Jurkat, Clone E6-1 (cell line): ENCODE measurements around the gene KCNK4.

Experiments used
- DNase-seq: peaks from one replicate; pipeline ENCODE4 v3.0.0-alpha.2; 2011; ENCODE audit warnings: low read depth, low spot score
- H3K4me3 ChIP-seq: 2 replicates; pipeline ENCODE4 v1.5.1; 2011; ENCODE audit warnings: mild to moderate bottlenecking, low read length, control low read depth, moderate library complexity

Gene KCNK4

DNA sequence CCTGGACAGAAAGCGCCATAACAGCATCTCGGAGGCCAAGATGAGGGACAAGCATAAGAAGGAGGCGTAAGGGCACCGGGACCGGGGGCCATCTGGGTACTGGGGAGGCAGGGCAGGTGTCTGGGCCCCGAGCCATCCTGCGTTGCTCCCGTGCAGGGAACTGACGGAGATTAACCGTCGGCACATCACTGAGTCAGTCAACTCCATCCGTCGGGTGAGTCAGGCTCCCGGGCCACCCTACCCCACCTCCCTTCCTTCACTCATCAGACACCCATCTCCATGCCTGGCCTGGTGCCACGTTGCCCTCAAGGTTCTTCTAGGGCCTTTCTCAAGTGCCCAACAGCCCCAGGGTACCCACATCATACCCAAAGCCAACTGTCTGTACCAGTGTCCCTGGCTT is 24.8 kb upstream of the KCNK4 start:
- no peak overlapping the region for H3K4me3 ChIP-seq
- DNase-seq, result no peak

DNA sequence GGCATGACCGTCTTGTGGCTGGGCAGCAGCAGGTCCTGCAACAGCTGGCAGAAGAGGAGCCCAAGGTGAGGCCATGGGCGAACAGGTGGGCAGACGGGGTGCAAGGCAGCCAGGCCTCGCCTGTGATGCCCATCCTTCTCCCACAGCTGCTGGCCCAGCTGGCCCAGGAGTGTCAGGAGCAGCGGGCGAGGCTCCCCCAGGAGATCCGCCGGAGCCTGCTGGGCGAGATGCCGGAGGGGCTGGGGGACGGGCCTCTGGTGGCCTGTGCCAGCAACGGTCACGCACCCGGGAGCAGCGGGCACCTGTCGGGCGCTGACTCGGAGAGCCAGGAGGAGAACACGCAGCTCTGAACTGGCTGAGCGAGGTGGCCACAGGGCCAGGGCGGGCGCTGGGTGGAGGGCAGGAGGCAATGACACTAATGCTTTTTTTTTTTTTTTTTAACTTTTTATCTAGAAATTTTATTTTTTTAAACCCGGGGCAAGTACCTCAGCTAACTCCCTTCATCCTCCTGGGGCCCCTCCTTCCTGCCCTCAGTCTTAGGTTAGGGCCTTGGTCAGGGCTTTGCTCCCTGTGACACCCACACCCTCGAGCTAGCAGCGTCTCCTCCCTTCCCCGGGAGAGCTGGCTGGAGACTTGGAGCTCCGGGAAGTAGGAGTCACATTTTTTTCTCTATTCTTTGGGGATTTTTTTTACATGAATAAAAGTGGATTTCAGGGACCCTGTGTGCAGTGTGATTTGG is 23.7 kb upstream of the KCNK4 start:
- H3K4me3 ChIP-seq, result no peak overlapping the region

DNA sequence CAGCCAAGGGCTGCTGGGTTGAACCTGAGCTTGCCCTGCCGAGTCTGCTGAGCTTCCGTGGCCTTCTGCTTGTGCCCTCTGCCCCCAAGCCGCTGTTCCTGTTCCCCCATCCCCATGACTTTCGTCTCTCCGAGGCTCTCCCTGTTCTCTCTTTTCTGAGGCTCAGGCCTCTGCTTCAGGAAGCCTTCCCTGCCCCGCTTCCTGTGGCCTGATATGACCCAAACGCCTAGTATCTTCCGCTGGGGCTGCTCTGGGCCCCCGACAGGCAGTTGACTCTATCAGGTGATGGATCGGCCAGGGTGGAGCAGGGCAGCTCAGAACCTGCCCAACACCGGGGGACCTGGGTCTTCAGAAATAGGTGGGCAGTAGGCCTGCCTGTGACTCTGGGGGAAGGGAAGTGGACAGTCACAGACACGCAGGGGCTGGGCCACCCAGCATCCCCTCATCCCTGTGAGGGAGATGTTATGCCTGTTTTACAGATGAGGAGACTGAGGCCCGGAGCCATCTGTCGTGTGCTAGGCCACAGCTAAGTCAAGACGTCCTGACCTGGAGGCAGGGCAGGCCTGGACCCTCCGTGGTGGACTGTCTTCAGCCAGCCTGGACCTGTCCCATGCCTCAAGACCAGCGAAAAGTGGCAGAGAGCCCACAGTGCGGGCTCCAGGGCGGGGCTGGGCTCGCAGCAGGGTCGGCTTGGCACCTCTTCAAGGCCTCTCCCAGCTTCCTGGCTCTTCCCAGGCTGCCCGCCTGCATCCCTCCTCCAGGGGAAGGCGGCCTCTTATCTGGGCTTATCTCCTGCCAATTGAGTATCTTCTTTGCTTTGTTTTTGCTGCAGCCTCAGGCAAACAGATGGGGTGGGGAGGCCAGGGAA is 22.8 kb upstream of the KCNK4 start:
- no peak for DNase-seq
- peak overlapping the region; percentile 89 for H3K4me3 ChIP-seq

More for the DNA sequence above, 23.7 kb upstream of the KCNK4 start:
- no peak for DNase-seq

DNA sequence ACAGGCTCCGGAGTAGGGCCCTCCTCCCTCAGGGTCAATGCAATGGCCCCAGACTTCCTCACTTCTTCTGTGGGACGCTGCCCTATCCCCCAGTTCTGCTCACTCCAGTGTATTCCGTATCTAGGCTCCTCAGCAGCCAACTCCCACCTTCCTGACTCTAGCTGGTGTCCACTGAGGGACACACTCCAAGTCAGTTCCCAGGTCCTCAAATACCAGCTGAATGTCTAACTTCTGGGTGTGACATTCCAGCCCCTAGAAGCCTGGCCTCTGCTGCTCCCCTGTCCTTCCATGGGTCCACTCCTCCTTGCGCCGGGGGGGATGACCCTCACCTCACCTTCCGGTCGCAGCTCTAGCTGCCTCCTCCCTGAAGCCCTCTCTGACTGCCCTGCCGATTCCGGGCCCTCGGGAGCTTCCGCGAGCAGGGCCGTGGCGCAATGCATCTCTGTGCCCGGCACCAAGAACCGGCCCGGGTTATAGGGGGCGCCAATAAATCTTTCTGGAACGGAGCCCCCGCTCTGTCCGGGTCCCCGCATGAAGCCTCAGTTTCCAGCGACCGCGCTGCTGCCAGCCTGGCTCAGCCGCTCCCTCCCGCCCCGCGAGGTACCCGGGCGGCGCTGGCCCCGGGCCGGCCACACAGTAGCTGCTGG is 22.1 kb upstream of the KCNK4 start:
- peak overlapping the region; percentile 89 for H3K4me3 ChIP-seq
- DNase-seq, result no peak

DNA sequence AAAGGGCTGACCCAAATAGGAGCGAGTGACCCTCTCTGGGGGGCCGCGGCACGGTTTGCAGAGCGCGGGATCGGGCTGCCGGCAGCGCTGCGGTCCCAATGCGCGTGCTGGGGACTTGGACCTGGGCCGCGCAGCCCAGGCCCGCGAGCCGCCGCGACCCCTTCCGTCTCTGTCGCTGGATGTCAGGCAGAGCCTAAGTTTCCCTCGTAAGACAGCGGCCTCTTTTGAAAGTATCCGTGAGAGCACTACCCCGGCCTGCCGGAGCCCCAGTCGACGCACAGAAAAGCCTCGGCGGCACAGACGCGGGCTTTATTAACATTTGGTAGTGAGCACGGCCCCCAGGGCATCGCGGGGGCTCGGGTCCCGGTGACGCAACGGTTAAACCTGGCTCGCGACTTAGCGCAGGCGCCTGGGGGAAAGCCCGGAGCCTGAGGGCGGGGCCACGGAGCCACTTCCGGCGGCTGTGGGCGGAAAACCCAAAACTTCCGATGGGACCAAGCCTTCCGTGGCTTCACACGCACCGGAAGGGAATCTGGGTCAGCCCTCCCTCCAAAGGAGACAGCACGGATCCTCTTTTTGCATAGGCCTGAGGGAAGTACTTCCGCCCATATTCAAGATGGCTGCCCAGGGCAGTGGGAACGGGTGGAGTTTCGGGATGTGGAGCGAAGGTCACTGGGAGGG is 21.4 kb upstream of the KCNK4 start:
- H3K4me3 ChIP-seq, result peak overlapping the region; percentile 89

DNA sequence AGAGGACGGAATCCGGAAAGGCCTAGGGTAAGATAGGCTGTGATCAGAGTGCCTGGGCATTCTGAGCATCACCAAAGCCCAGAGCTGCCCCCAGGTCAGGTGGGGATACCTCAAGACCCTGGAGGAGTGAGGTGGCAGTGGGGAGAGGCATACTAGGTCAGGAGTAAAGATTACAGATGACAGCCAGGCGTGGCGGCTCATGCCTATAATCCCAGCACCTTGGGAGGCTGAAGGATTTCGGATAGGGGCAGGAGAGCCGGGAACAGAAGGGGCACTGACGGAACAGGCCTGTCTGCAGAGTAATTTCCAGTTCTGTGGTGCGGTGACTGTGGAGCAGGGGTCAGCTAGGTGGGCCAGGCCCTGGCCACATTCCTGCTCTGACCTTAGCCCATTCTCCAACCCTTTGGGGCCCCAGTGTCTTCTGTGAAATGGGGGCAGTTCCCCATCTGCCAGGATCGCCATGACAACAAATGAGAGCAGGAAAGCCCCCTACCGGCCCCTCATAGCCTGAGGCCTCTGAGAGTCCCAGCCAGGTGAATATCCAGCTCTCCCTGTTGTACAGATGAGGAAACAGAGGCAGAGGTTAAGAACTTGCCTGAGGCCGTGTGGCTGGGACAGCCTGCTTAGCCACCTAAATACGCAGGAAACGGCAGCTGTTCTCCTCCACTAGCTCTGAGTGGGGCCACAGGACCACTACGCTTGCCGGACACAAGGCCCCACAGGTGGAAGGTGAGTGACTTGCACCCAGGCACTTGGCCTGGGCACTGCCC is 15.9 kb upstream of the KCNK4 start:
- H3K4me3 ChIP-seq, result no peak overlapping the region
- no peak for DNase-seq

More for the DNA sequence above, 21.4 kb upstream of the KCNK4 start:
- DNase-seq, result peak; percentile 100

DNA sequence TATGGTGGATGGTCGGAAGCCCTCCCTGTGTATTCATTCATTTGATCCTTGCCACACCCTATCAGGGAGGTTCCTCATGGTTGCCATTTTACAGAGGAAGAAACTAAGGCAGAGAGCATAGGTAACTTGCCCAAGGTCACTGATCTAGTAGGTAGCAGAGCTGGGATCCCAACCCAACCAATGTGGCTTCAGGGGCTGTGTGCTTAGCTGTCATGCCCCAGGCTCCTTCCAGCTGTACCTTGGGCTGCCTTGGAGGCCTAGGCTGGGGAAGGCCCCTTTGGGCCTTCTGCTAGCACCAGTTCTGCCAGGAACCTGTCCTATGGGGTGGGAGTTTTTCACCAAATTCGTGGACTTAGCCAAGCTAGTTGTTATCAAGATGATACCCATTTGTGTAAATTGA is 15.3 kb upstream of the KCNK4 start:
- no peak for DNase-seq

DNA sequence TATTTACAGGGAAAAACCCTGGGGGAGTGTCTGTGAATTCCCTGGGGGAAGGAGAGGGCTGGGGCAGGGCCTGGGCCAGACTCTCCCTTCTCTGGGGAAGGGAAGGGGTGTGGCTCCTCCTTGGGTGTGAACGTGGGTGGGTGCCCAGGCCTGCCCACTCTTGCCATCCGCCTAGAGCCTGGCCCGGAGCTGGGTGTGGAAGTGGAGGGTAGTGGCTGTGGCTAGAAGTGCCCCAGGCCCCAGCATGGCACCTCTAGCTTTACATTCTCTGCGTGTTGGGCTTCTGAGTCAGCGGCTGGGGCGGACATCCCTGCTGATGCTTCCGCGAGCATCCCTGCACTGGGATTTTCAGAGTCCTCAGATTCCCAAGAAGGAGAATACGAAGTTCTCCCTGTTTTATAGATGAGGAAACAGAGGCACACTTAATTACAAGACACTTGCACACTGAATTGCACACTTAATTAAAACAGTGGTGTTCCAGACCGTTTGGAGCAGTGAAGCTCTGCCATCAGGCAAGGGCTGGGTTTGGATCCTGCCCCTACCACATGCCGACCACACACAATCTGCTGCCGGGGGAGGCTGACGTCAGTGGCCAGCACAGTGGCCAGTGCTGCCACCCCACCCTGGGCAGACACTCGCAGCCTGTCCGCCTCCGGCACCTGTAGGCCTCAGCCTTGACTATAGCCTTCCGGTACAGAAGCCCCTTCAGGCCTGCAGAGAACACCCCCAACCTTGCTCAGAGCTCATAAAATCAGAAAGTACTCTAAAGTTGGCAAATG is 14.3 kb upstream of the KCNK4 start:
- no peak for DNase-seq
- no peak overlapping the region for H3K4me3 ChIP-seq

More for the DNA sequence above, 15.3 kb upstream of the KCNK4 start:
- H3K4me3 ChIP-seq, result no peak overlapping the region

DNA sequence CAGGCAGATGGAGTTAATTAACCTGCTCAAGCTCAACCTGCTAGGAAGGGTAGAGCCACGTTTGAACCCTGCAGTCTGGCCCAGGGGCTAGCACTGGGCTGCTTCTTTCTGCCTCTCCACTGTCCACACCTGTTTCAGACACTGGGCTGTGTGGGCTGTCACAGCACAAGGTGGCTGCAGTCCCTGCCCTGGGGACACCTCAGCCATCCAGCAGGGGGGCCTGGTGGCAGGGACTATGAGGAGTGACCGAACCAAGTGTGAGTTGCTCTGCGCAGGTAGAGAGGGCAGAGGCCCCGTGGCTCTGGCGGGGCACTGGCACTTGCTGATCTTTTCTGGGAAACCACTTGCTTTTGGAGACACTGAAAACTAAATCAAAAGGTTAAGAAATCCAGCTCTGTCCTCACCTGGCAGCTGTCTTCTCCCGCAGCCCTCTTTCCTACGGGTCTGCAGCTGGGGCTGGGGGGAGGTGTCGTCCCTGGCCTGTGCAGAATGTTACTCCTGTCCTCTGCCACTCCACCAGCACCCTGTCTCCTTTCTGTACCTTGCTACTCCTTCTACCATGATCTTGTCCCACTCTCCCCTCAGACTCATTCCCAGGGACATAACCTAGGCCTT is 12.4 kb upstream of the KCNK4 start:
- no peak for DNase-seq
- no peak overlapping the region for H3K4me3 ChIP-seq

DNA sequence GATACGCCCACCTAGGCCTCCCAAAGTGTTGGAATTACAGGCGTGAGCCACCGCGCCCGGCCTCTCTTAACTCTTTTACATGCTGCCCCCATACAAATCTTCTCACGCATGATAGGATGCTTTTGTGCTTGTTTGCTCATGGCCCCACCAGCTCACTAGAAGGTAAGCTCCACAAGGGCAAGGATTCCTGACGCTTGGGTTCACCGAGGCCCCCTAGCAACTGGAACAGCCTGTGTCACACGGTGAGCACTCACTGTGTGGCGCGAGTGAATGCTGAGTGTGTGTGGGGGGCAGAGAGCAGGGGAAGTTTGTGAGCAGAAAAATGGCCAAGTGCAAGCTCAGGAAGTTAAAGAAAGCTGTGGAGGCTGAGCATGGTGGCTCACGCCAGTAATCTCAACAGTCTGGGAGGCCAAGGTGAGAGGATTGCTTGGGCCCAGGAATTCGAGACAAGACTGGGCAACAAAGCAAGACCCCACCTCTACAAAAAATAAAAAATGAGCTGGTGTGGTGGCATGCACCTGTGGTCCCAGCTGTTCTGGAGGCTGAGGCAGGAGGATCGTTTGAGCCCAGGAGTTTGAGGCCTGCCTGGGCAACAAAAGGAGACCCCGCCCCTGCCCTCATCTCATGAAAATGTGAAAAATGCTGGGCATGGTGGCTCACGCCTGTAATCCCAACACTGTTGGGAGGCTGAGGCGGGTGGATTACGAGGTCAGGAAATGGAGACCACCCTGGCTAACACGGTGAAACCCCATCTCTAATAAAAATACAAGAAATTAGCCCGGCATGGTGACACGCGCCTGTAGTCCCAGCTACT is 8.9 kb upstream of the KCNK4 start:
- no peak for DNase-seq
- H3K4me3 ChIP-seq, result no peak overlapping the region

DNA sequence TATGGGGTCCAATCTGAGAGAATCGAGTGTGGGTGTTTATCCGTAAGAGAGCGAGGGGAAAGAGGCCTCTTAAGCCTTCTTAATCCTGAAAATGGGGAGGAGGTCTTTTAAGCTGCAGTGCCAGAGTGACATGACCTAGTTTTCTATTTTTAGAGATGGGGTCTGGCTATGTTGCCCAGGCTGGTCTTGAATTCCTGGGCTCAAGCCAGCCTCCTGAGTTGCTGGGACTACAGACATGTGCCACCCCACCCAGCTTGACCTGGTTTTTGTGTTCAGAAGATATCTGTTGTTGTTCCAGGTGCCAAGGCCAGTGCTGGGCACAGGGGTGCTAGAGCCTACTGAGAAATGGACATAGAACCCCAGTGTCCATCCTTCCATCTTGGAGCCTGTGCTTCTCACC is 8.0 kb upstream of the KCNK4 start:
- no peak overlapping the region for H3K4me3 ChIP-seq
- no peak for DNase-seq

DNA sequence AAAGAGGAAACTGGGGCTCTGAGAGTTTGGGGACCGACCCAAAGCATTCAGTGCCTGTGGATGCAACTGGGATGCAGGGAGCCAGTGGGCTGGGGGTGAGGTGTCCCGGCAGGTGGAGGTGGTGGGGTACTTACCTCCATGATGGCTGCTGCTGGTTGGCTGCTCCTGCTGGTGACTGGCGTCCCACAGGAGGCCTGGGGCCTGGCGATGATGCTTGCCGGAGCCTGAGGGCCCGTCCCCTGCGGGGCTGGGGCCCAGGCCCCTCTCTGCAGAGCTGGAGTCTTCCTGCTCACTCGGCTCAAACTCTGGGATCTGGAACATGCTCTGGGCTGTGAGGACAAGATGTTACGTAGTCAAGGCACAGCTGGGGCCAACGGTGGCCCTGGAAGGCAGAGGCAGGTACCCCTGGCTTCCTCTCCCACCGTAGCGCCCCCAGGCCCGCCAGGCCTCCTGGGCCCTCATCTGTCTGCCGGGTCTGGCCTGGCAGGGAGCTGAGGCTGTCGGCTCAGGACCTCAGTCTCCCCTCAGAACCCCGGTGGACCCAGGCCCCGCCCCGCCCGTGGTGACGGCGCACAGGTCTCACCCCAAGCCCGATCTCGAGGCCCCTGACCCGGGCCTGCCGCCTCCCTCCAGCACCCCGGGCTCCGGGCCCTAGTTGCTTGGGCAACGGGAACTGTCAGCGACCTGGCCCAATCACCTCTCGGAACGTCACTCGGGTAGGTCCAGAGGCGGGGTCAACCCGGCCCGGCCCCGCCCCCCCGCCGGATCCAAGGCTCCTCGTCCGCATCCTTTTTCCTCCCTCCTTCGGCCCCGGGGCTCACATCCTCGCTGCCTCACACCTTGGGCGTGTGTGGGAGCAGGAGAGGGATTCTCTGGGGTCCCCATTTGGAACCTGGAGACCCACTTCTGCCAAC is 6.8 kb upstream of the KCNK4 start, which contains the start of gene BAD:
Gene BAD, minus strand, starts transcription at position 618 of the 914 bp plus-strand sequence. Its CDS starts 297 bp downstream, at position 321.
- H3K4me3 ChIP-seq, result peak within 1 kb of the TSS; percentile 80
- DNase-seq, result peak; percentile 88

DNA sequence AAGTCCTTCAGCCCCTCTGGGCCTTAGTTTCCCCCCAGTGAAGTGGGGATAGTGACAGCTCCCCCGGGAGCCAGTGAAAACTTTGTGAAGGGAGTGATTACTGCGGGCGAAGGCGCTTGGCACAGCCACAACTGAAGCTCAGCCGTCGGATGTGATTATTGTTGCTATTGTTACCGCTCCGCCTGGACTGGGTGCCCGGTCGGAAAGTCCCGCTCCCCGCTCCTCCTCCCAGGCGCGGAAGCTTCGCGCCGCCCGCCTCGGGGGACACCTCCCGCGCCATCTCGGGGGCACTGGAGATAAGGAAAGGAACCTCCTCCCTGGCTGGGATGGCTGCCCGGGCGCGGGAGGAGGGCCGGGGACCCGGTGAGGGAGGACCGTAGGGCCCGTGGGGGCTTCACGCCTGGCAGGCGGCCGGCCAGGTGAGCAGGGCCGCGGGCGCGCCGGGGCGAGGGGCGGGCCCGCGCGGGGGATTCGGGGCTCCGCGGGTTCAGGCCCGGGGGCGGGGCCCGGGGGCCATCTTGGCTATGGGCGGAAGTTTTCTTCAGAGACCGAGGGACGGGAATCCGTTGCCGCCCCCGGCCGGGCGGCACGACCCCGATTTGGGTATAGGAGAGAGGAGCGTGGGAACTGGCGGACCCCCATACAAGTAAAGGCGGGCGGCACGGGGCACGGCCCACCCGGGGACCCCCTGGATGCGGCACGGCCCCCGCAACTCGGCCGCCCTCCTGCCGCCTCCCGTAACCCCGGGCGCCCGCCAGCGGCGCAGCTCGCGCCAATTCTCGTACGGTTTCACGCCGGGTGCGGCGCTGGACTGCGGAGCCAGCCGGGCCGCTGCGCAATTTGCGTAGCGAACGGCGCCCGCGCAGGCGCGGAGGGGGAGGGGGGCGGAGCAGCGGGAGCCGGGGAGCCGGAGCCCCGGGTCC is 5.9 kb upstream of the KCNK4 start, which contains the start of gene GPR137:
Gene GPR137, plus strand, starts transcription at position 887 of the 923 bp plus-strand sequence. CDS start 677 bp downstream, outside the sequence.
- peak; percentile 71 for DNase-seq
- H3K4me3 ChIP-seq, result peak within 1 kb of the TSS; percentile 80
